T-cell (primary cell): ENCODE measurements around the gene ORC3. TPM values are rescaled to one million over a fixed set of nuclear protein-coding genes. Genes with fewer than 3 reads are reported as not detected.

Experiments
- ATAC-seq, 4 experiments: fragments of 200-7000 bp in 3 of 4; fragments of 150-1000 bp in 1 of 4; cut with Tn5 transposase; replicated peaks in 1 of 4; 1 replicate in 3 of 4; 2 replicates in 1 of 4; pipeline ENCODE4 v1.10.0; 2021; ENCODE audit warnings: moderate library complexity in 3 of 4, mild to moderate bottlenecking in 2 of 4, moderate number of reproducible peaks in 1 of 4
- CTCF ChIA-PET, 2 donors: fragments of 300-600 bp; sonication (Branson Sonifier 250); formaldehyde crosslinking; loops; one replicate each; lab custom pipeline; 2022; ENCODE audit warnings: antibody characterized with exemption in 2 of 2; lab: Charles Lee
- POLR2A ChIA-PET, 2 donors: fragments of 300-600 bp; sonication (Branson Sonifier 250); formaldehyde crosslinking; loops; one replicate each; lab custom pipeline; 2022; ENCODE audit warnings: antibody characterized with exemption in 2 of 2; lab: Charles Lee
- DNase-seq, 35 experiments: peaks; one replicate each; pipeline versions ENCODE4 v3.0.0 to v3.0.0-alpha.2; 2013 to 2023
- H3K27ac ChIP-seq: one replicate; pipeline ENCODE4 v1.5.1; 2013; ENCODE audit warnings: low read length
- H3K27me3 ChIP-seq, 2 experiments: replicated peaks in 1 of 2; 1 replicate in 1 of 2; 2 replicates in 1 of 2; pipeline versions ENCODE4 v1.6.1 to v1.7.0; 2013; ENCODE audit warnings: low read length in 1 of 2, mixed read lengths in 1 of 2; ENCODE audit not compliant: control insufficient read depth in 2 of 2, insufficient read depth in 2 of 2; ENCODE audit errors: extremely low read depth in 1 of 2
- H3K36me3 ChIP-seq, 2 donors: 1 replicate in 1 of 2; 2 replicates in 1 of 2; pipeline versions ENCODE4 v1.6.1 to v1.7.0; 2013; ENCODE audit warnings: low read length in 1 of 2; ENCODE audit not compliant: control insufficient read depth in 2 of 2, insufficient read depth in 1 of 2; ENCODE audit errors: extremely low read depth in 1 of 2
- H3K4me1 ChIP-seq, 2 experiments: 1 replicate in 1 of 2; 2 replicates in 1 of 2; pipeline versions ENCODE4 v1.6.1 to v1.7.0; 2013; ENCODE audit warnings: low read length in 2 of 2, mixed read lengths in 1 of 2; ENCODE audit not compliant: insufficient read depth in 2 of 2, control insufficient read depth in 1 of 2; ENCODE audit errors: extremely low read depth in 1 of 2
- H3K4me3 ChIP-seq, 2 donors: 1 replicate in 1 of 2; 2 replicates in 1 of 2; pipeline versions ENCODE4 v1.5.1 to v1.7.0; 2013; ENCODE audit warnings: mild to moderate bottlenecking in 2 of 2, low read length in 1 of 2, moderate library complexity in 1 of 2; ENCODE audit not compliant: control insufficient read depth in 1 of 2; ENCODE audit errors: extremely low read depth in 1 of 2
- H3K9me3 ChIP-seq: 2 replicates; pipeline ENCODE4 v1.7.0; 2013
- H3K27ac Mint-ChIP-seq, 2 donors: one replicate each; pipeline ENCODE4 v1.8.0; 2020 to 2021; ENCODE audit warnings: mild to moderate bottlenecking in 2 of 2, mixed read lengths in 2 of 2
- H3K27me3 Mint-ChIP-seq, 2 donors: one replicate each; pipeline ENCODE4 v1.8.0; 2021 to 2022; ENCODE audit warnings: mixed read lengths in 2 of 2
- H3K36me3 Mint-ChIP-seq: one replicate; pipeline ENCODE4 v1.8.0; 2021; ENCODE audit warnings: mixed read lengths
- H3K4me1 Mint-ChIP-seq, 3 donors: one replicate each; pipeline ENCODE4 v1.8.0; 2020 to 2022; ENCODE audit warnings: mixed read lengths in 3 of 3, mild to moderate bottlenecking in 1 of 3
- H3K4me3 Mint-ChIP-seq, 3 donors: one replicate each; pipeline ENCODE4 v1.8.0; 2020 to 2022; ENCODE audit warnings: mild to moderate bottlenecking in 3 of 3, mixed read lengths in 3 of 3, moderate library complexity in 3 of 3
- H3K9me3 Mint-ChIP-seq, 3 donors: one replicate each; pipeline ENCODE4 v1.8.0; 2020 to 2022; ENCODE audit warnings: mixed read lengths in 3 of 3
- whole genome bisulfite sequencing: methylation state at CpG from one replicate; pipeline ENCODE4 v1.1.5; 2013; ENCODE audit warnings: missing lambda C conversion rate; ENCODE audit not compliant: insufficient coverage; 5-methylcytosine and 5-hydroxymethylcytosine counted together
- total RNA-seq, 35 experiments: library from RNA in 6 of 35; stranded (reverse) in 6 of 35; fragments of 120-200 nt in 1 of 35; gene quantifications; one replicate each; pipeline versions ENCODE4 v1.2.1 to v1.2.4 and lab custom pipeline; 2013 to 2026

The ORC3 gene
- total RNA-seq, 5 donors from 2014 or later (not counting 1 experiment from before 2014, with no cell fraction given), result 15.9 to 20.9 (median 20.4) TPM

DNA sequence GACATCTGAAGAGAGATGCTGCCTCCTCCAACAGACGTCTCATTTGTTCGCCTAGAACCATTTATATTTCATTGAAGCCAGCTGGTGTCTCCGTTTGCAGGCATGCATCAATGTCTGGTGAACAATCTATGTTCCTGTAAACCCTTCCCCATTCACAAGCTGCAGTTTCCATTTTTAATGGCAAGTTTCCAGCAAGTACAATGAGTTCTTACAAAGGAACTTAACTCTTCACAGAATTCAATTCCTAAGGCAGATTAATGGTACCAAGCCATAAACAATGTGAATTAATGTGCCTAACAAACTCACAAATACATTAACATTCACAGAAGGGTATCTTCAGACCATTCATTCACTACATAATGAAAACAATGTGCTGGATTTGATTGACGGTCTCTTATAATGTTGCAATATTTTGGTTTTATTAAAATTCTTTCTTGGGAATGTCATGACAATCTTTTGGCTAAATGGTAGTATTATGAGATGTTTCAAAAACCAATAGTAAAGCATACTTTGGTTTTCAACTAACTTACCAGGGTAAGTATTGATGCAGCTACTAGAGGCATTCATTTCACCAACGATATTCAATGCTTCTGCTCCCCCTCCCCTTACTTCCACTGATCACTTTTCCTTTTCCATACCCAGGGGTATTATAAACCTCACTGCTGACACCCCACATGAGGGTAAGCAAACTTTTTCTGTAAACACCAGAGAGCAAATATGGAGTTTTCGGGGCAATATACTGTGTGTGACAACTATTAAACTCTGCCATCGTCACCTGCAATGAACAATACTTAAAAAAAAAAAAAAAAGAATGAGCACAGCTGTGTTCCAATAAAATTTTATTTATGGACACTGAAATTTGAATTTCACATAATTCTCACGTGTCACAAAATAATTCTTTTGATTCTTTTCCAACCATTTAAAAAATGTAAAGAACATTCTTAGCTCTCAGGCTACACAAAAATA, 107.9 kb downstream of the ORC3 start:
- Mint-ChIP-seq H3K9me3 (no peaks in the 10 kb centered on the region), H3K27ac (peak overlapping the region; percentile 64 to 84), H3K4me1 (peaks cover 72 to 78% (median 73%) of the 10 kb centered on the region in 3 donors), H3K4me3 (peak overlapping the region; percentile 83 to 98 (median 94)), H3K27me3 (no peaks in the 10 kb centered on the region), H3K36me3 (peaks cover 3% of the 10 kb centered on the region)
- POLR2A ChIA-PET, result interaction anchor here (0.5 to 1.5 kb wide), 12 partner anchors 13 to 1388 kb away, joined by 3 to 9 read pairs (median 4); no protein-coding TSS in a partner anchor
- DNase-seq, result no peak
- H3K4me3 ChIP-seq, result peak overlapping the region in 1 of 2 donors; percentile 8
- H3K9me3 ChIP-seq, result no peaks in the 10 kb centered on the region
- CTCF ChIA-PET, result interaction anchor here (0.6 to 1.5 kb wide), 9 partner anchors 10 to 545 kb away, joined by 3 to 7 read pairs (median 4); no protein-coding TSS in a partner anchor
- 29% methylated on average over 3 of the region's 8 CpGs for WGBS
- H3K27me3 ChIP-seq, result no peaks in the 10 kb centered on the region
- ATAC-seq, result no peak
- H3K27ac ChIP-seq, result peak overlapping the region; percentile 2
- peaks cover 20 to 32% of the 10 kb centered on the region in 2 experiments for H3K4me1 ChIP-seq
- no peaks in the 10 kb centered on the region for H3K36me3 ChIP-seq

DNA sequence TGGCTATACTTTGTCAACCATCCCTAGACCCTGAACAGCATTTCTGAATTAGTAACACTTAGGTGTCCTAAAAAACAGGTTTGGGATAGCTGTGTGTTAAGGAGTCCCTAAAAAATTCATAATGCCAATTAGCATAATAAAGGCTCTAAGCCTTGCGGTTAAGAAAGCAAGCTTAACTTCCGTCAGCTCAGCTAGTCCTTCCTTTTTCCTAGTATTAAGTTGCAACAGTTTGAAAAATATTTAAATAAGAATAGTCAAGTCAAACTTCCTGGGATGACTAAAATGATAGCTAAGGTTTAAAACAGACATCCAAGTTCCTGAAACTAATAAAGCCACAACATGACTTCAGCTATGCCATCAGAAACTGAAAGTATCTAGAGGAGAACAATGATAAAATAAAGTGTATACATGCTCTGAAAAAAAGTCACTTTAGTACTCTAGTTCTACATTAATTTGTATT, 108.6 kb downstream of the ORC3 start:
- H3K4me1 ChIP-seq, result peaks cover 19 to 29% of the 10 kb centered on the region in 2 experiments
- no peaks in the 10 kb centered on the region for H3K27me3 Mint-ChIP-seq
- H3K27me3 ChIP-seq, result no peaks in the 10 kb centered on the region
- no peaks in the 10 kb centered on the region for H3K36me3 ChIP-seq
- H3K4me3 Mint-ChIP-seq, result peak overlapping the region; percentile 83 to 98 (median 94)
- H3K27ac Mint-ChIP-seq, result peak overlapping the region; percentile 84 to 97
- no peaks in the 10 kb centered on the region for H3K9me3 Mint-ChIP-seq
- H3K4me3 ChIP-seq, result peak overlapping the region in 1 of 2 donors; percentile 8
- ChIA-PET CTCF (interaction anchor here (0.7 to 1.5 kb wide), 4 partner anchors 11 to 545 kb away, joined by 3 to 7 read pairs (median 4); no protein-coding TSS in a partner anchor), POLR2A (interaction anchor here (0.5 to 1.5 kb wide), 11 partner anchors 13 to 1652 kb away, joined by 3 to 9 read pairs (median 4); no protein-coding TSS in a partner anchor)
- ATAC-seq, result no peak
- peak overlapping the region; percentile 2 for H3K27ac ChIP-seq
- H3K36me3 Mint-ChIP-seq, result peaks cover 3% of the 10 kb centered on the region
- peak in 1 of 35 experiments; percentile 25 for DNase-seq
- peaks cover 69 to 75% (median 70%) of the 10 kb centered on the region in 3 donors for H3K4me1 Mint-ChIP-seq
- no peaks in the 10 kb centered on the region for H3K9me3 ChIP-seq
- no CpG with 5 or more reads among the region's 2 CpGs for WGBS

GRCh38 chr6:87699576-87699975, 109.6 kb downstream of the ORC3 start:
- no peak overlapping the region for H3K27ac ChIP-seq
- no CpG with 5 or more reads among the region's 4 CpGs for WGBS
- H3K36me3 Mint-ChIP-seq, result peaks cover 3% of the 10 kb centered on the region
- H3K9me3 Mint-ChIP-seq, result no peaks in the 10 kb centered on the region
- CTCF ChIA-PET, result interaction anchor here in 1 of 2 donors (0.6 to 1.5 kb wide), 4 partner anchors 12 to 432 kb away, joined by 3 to 5 read pairs (median 3); no protein-coding TSS in a partner anchor
- peaks cover 59 to 65% (median 61%) of the 10 kb centered on the region in 3 donors for H3K4me1 Mint-ChIP-seq
- no peaks in the 10 kb centered on the region for H3K9me3 ChIP-seq
- peak overlapping the region; percentile 84 to 97 for H3K27ac Mint-ChIP-seq
- H3K36me3 ChIP-seq, result no peaks in the 10 kb centered on the region
- peak overlapping the region in 1 of 2 donors; percentile 98 for H3K4me3 ChIP-seq
- no peaks in the 10 kb centered on the region for H3K27me3 Mint-ChIP-seq
- DNase-seq (no peak), ATAC-seq (no peak)
- POLR2A ChIA-PET, result interaction anchor here (0.6 to 1.7 kb wide), 14 partner anchors 8 to 630 kb away, joined by 3 to 10 read pairs (median 4); no protein-coding TSS in a partner anchor
- no peaks in the 10 kb centered on the region for H3K27me3 ChIP-seq
- peak overlapping the region; percentile 83 to 98 (median 94) for H3K4me3 Mint-ChIP-seq
- peaks cover 19 to 29% of the 10 kb centered on the region in 2 experiments for H3K4me1 ChIP-seq

DNA sequence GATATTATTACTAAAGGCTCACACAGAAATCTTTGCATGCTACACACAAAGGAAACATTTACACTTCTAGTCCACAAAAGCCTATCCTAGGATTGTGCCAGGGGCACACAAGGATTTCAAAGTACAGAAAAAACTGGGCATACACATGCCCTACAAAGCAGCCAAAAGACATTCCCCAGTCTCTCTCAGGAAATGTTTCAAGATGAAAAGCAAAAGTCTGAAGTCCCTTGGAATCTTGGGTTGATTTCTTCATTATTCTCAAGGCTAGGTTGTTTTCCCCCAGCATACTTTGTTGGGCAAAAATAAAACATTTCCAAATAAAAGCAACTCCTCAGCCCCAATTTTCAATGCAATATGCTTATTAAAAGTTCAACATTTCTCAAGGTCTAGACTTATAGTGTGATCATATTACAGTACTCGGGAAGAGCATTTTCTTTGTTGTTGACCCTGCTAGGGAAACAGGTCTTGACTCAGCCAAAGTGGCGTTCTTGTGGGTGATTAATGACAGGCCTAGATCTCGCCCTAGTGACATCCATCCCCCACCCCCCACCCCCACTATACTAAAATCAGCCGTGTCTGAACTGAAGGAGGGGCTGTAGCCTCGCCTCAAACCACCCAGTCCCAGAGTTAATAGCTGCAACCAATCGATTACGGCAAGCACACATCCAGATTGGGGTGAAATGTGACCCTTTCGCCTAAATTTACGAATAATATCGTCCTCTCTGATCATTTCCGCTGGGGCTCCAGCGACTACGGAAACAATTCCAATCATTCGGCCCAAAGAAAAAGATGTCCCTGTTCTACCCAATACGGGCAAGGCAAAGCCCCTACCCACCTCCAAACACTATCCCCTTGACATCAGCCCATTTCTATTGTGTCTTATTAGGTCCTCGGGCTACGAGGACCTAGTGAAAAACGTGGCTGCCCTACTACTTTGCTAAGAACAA, 110.7 kb downstream of the ORC3 start:
- Mint-ChIP-seq H3K9me3 (no peaks in the 10 kb centered on the region), H3K4me3 (peak overlapping the region; percentile 83 to 98 (median 94)), H3K27me3 (no peaks in the 10 kb centered on the region), H3K36me3 (peaks cover 3% of the 10 kb centered on the region), H3K27ac (peak overlapping the region; percentile 90 to 97), H3K4me1 (peaks cover 51 to 61% (median 55%) of the 10 kb centered on the region in 3 donors)
- Histone ChIP-seq H3K27ac (peak overlapping the region; percentile 96), H3K4me3 (peak overlapping the region; percentile 72 to 98), H3K4me1 (peaks cover 18 to 26% of the 10 kb centered on the region in 2 experiments), H3K27me3 (no peaks in the 10 kb centered on the region), H3K9me3 (no peaks in the 10 kb centered on the region), H3K36me3 (no peaks in the 10 kb centered on the region)
- ATAC-seq (no peak), DNase-seq (peak in 9 of 35 experiments; percentile 4 to 63 (median 19))
- POLR2A ChIA-PET, result interaction anchor here (0.6 to 1.7 kb wide), 5 partner anchors 9 to 58 kb away, joined by 3 to 10 read pairs (median 4); no protein-coding TSS in a partner anchor
- WGBS, result 0% methylated on average over 12 of the region's 18 CpGs
- CTCF ChIA-PET, result interaction anchor here in 1 of 2 donors (0.6 to 1.0 kb wide), 3 partner anchors 13 to 131 kb away, joined by 3 to 5 read pairs (median 4); no protein-coding TSS in a partner anchor

DNA sequence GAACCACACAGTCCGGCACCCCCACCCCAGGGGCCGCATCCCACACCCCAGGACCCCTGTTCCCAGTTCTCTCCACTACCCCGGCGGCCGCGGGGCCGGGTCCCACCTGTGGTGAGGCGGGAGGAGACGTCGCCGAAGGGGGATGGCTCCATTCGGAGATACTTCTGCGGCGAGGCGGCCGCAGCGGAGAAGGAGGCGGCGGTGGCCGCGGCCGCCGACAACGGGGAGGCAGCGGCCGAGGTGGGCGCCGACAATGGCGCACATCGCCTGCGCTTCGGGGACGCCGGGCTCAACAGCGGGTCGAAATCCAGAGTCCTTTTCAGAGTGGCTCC, 111.4 kb downstream of the ORC3 start:
- peak in 4 of 35 experiments; percentile 3 to 27 (median 14) for DNase-seq
- ATAC-seq, result peak in 1 of 4 experiments; percentile 14
- CTCF ChIA-PET, result no interaction called here
- Histone ChIP-seq H3K9me3 (no peaks in the 10 kb centered on the region), H3K27me3 (no peaks in the 10 kb centered on the region), H3K4me1 (peaks cover 12 to 24% of the 10 kb centered on the region in 2 experiments), H3K27ac (peak overlapping the region; percentile 96), H3K36me3 (no peaks in the 10 kb centered on the region), H3K4me3 (peak overlapping the region; percentile 72 to 98)
- no peaks in the 10 kb centered on the region for H3K27me3 Mint-ChIP-seq
- peaks cover 45 to 55% (median 49%) of the 10 kb centered on the region in 3 donors for H3K4me1 Mint-ChIP-seq
- H3K4me3 Mint-ChIP-seq, result peak overlapping the region; percentile 83 to 98 (median 94)
- H3K36me3 Mint-ChIP-seq, result peaks cover 3% of the 10 kb centered on the region
- under 1% methylated on average over 32 of the region's 36 CpGs for WGBS
- no peaks in the 10 kb centered on the region for H3K9me3 Mint-ChIP-seq
- POLR2A ChIA-PET, result interaction anchor here (0.5 to 1.2 kb wide), 3 partner anchors 16 to 99 kb away, joined by 3 read pairs; no protein-coding TSS in a partner anchor
- peak overlapping the region; percentile 90 to 97 for H3K27ac Mint-ChIP-seq
